Immature natural killer cell (primary cell): ENCODE measurements around the gene CXCR2. TPM values are rescaled to one million over a fixed set of nuclear protein-coding genes. Genes with fewer than 3 reads are reported as not detected.

Source experiments
- DNase-seq, 3 donors: peaks; one replicate each; pipeline ENCODE4 v3.0.0; 2022; ENCODE audit warnings: mixed read lengths in 1 of 3
- H3K27ac Mint-ChIP-seq, 6 donors: one replicate each; pipeline ENCODE4 v1.8.0; 2020; ENCODE audit warnings: mixed read lengths in 6 of 6, mild to moderate bottlenecking in 5 of 6, inconsistent platforms in 4 of 6, moderate library complexity in 3 of 6
- H3K27me3 Mint-ChIP-seq, 3 donors: one replicate each; pipeline ENCODE4 v1.8.0; 2020 to 2021; ENCODE audit warnings: low read depth in 3 of 3, mild to moderate bottlenecking in 3 of 3, mixed read lengths in 3 of 3, moderate library complexity in 3 of 3, inconsistent platforms in 1 of 3
- H3K36me3 Mint-ChIP-seq, 3 donors: one replicate each; pipeline ENCODE4 v1.8.0; 2020; ENCODE audit warnings: mixed read lengths in 3 of 3, inconsistent platforms in 2 of 3, mild to moderate bottlenecking in 2 of 3
- H3K4me1 Mint-ChIP-seq, 2 donors: one replicate each; pipeline ENCODE4 v1.8.0; 2020; ENCODE audit warnings: inconsistent platforms in 2 of 2, mild to moderate bottlenecking in 2 of 2, mixed read lengths in 2 of 2, moderate library complexity in 1 of 2
- H3K4me3 Mint-ChIP-seq, 5 donors: one replicate each; pipeline ENCODE4 v1.8.0; 2020; ENCODE audit warnings: mild to moderate bottlenecking in 5 of 5, mixed read lengths in 5 of 5, inconsistent platforms in 3 of 5, moderate library complexity in 3 of 5
- H3K9me3 Mint-ChIP-seq, 6 donors: one replicate each; pipeline ENCODE4 v1.8.0; 2020; ENCODE audit warnings: mild to moderate bottlenecking in 6 of 6, mixed read lengths in 6 of 6, inconsistent platforms in 4 of 6, moderate library complexity in 3 of 6
- polyA plus RNA-seq, 3 donors: library from polyadenylated mRNA; unstranded; fragments of 300-500 nt; fragmentation: Illumina TruSeq; gene quantifications; one replicate each; pipeline ENCODE4 v1.2.3, GENCODE V29; 2021

CXCR2 gene
- polyA plus RNA-seq, 3 donors from 2014 or later = 34.2 to 117 (median 75.7) TPM

DNA sequence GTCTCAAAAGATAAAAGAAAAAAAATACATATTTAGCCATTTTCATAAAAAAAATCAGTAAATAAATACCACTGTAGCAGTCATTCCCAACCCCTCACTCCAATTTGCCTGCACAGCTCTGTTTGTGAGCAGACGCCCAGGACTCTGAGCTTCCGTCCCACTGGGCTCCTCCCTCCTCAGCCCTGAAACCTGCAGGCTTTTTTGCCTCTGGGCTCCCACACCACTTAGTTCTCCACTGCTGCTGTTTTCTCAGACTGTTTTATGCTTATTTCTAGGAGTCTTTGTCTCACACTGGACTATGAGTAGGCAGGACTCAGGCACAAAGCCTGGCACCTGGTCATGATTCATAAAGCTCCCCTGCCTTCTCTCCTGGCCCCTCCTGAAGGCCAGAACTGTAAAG lies 47.0 kb downstream of the CXCR2 start:
- Mint-ChIP-seq H3K4me3 (no peak overlapping the region), H3K36me3 (no peaks in the 10 kb centered on the region), H3K9me3 (no peaks in the 10 kb centered on the region), H3K4me1 (peaks cover 19 to 20% of the 10 kb centered on the region in 2 donors), H3K27ac (no peak overlapping the region), H3K27me3 (peaks cover 3 to 5% (median 4%) of the 10 kb centered on the region in 3 donors)
- DNase-seq = no peak

- Mint-ChIP-seq H3K27me3 (peaks cover 0 to 4% (median 3%) of the 10 kb centered on the region in 3 donors), H3K36me3 (no peaks in the 10 kb centered on the region), H3K4me3 (no peak overlapping the region), H3K4me1 (peaks cover 3 to 8% of the 10 kb centered on the region in 2 donors), H3K9me3 (no peaks in the 10 kb centered on the region), H3K27ac (no peak overlapping the region)
- DNase-seq = no peak
Measured at GRCh38 chr2:218179782-218180181, 54.0 kb downstream of the CXCR2 start.

DNA sequence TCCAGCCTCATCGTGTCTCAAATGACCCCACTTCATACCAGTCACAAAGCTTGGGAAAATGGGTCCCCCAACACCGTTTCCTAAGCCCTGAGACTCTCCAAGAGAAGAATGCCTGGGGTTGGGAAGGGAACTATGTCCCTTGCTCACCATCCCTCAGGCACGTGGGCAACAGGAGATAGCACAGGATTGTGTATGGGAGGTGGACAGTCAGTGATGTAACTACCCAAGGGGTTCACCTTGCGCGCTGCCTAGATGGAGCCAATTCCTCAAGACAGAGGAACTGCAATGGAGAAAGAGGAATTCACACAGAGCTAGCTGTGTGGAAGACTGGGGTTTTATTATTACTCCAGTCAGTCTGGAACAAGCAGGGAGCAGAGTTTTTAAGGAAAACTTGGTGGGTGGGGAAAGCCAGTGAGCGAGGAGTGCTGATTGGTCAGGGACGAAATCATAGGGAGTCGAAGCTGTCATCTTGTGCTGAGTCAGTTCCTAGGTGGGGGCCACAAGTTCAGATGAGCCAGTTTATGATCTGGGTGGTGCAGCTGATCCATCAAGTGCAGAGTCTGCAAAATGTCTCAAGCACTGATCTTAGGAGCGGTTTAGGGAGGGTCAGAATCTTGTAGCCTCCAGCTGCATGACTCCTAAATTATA lies 54.8 kb downstream of the CXCR2 start:
- no peaks in the 10 kb centered on the region for H3K9me3 Mint-ChIP-seq
- no peak overlapping the region for H3K4me3 Mint-ChIP-seq
- peaks cover 9 to 14% of the 10 kb centered on the region in 2 donors for H3K4me1 Mint-ChIP-seq
- no peaks in the 10 kb centered on the region for H3K36me3 Mint-ChIP-seq
- no peak for DNase-seq
- H3K27ac Mint-ChIP-seq = peak overlapping the region in 1 of 6 donors; percentile 26
- peaks cover 0 to 4% (median 3%) of the 10 kb centered on the region in 3 donors for H3K27me3 Mint-ChIP-seq

DNA sequence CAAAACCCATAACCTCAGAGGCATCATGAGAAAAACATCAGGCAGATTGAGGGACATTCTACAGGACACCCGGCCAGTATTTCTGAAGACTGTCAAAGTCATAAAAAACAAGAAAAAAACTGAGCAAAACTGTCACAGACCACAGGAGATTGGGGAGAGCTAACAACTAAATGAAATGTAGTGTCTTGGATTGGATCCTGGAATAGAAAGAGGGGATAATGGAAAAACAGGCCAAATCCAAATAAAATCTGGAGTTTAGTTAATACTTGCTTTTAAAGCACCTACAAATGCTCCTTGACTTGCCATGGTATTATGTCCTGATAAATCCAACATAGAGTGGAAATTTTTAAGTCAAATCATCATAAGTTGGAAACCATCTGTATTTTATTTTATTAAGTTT lies 58.5 kb downstream of the CXCR2 start:
- no peak for DNase-seq
- Mint-ChIP-seq H3K4me1 (peaks cover 21 to 32% of the 10 kb centered on the region in 2 donors), H3K9me3 (no peaks in the 10 kb centered on the region), H3K36me3 (no peaks in the 10 kb centered on the region), H3K27ac (peak overlapping the region in 1 of 6 donors; percentile 8), H3K27me3 (peaks cover 0 to 2% (median 0%) of the 10 kb centered on the region in 3 donors), H3K4me3 (no peak overlapping the region)

DNA sequence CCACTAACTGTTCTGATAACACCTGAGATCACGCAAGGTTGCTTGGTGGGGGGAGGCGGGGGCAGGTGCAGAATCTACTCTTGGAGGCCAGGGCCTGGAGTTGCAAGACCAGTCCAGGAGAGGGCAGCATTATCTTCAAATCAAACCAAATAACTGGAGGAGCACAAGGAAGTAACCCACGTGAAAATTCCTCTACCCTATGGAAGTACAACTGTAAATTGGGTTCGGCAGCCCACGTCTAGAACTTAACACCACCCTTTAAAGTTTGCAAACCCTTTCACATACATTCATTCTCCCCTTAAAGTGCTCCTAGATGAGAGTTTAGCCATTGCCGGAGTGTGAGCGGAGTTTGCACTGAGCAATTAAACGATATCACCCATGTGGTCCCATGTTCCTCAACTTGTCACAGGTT lies 60.5 kb downstream of the CXCR2 start:
- Mint-ChIP-seq H3K4me1 (peaks cover 21 to 32% of the 10 kb centered on the region in 2 donors), H3K9me3 (no peaks in the 10 kb centered on the region), H3K27me3 (peaks cover 0 to 3% (median 2%) of the 10 kb centered on the region in 3 donors), H3K4me3 (peak overlapping the region in 3 of 5 donors; percentile 16 to 43 (median 39)), H3K36me3 (no peaks in the 10 kb centered on the region), H3K27ac (peak overlapping the region in 3 of 6 donors; percentile 14 to 64 (median 31))
- DNase-seq = peak; percentile 68 to 74 (median 72)

Other genes with a start within 250 kb of the CXCR2 start
- under 1 TPM in 1 of 3 donors, not detected in 2; 0.40 TPM for gene TNS1, start 123.0 kb upstream of the CXCR2 start, polyA plus RNA-seq
- under 1 TPM in 1 of 3 donors, not detected in 2; 0.50 TPM for gene RUFY4, start 56.8 kb upstream of the CXCR2 start, polyA plus RNA-seq
- gene CXCR1, start 40.9 kb downstream of the CXCR2 start, polyA plus RNA-seq = 10 to 100 TPM; 13.0 to 64.7 (median 30.5) TPM
- 1,000 to 10,000 TPM; 1,394 to 2,060 (median 1,454) TPM for gene ARPC2, start 91.2 kb downstream of the CXCR2 start, polyA plus RNA-seq
- gene GPBAR1, start 135.0 kb downstream of the CXCR2 start, polyA plus RNA-seq = 1 to 10 TPM in 1 of 3 donors, under 1 TPM in 2; 0.19 to 2.9 (median 0.22) TPM
- gene AAMP, start 144.1 kb downstream of the CXCR2 start, polyA plus RNA-seq = 100 to 1,000 TPM in 2 of 3 donors, 10 to 100 TPM in 1; 71.8 to 158 (median 101) TPM
- gene PNKD, start 144.5 kb downstream of the CXCR2 start, polyA plus RNA-seq = 100 to 1,000 TPM in 1 of 3 donors, 10 to 100 TPM in 2; 96.3 to 145 (median 98.9) TPM
- 100 to 1,000 TPM; 119 to 268 (median 155) TPM for gene TMBIM1, start 166.5 kb downstream of the CXCR2 start, polyA plus RNA-seq
- gene CATIP, start 230.8 kb downstream of the CXCR2 start, polyA plus RNA-seq = under 1 TPM in 1 of 3 donors, not detected in 2; 0.08 TPM